ENCODE results near the gene POLR2E. TPM values are rescaled to one million over a fixed set of nuclear protein-coding genes. Genes with fewer than 3 reads are reported as not detected.
A peak's percentile ranks its signal among the peaks of the same experiment; 100 is the strongest.

The POLR2E gene
- total and polyA plus RNA-seq, 2 donors from 2014 or later, result 158 to 189 TPM

- no peak for TF ChIP-seq CTCF (IDR thresholded peaks at IDR 0.05; ENCODE audit: borderline replicate concordance, extremely low read depth, insufficient read depth)
- FAIRE-seq (no peak), DNase-seq (no peak)
- Histone ChIP-seq H3K36me3 (ENCODE audit: control insufficient read depth in 2 of 3, insufficient read depth in 3 of 3, low read length in 3 of 3) (no peaks in the 10 kb centered on the region), H3K9ac (ENCODE audit: low read length in 3 of 3) (no peak overlapping the region), H3K4me3 (ENCODE audit: low read length in 3 of 3) (no peak overlapping the region), H3K9me3 (ENCODE audit: control insufficient read depth in 2 of 3, insufficient read depth in 1 of 3, low read length in 3 of 3) (no peaks in the 10 kb centered on the region), H3K27ac (ENCODE audit: low read depth in 2 of 2, low read length in 2 of 2) (no peak overlapping the region), H3K4me1 (ENCODE audit: control insufficient read depth in 2 of 3, insufficient read depth in 2 of 3, low read depth in 1 of 3, low read length in 3 of 3) (no peaks in the 10 kb centered on the region), H3K27me3 (ENCODE audit: control insufficient read depth, insufficient read depth, low read length) (no peaks in the 10 kb centered on the region)
- intact Hi-C loops (cut with DNase I), result no loop called here
Observed at GRCh38 chr19:1049800-1050199, 45.4 kb downstream of the POLR2E start.

- peak in 1 of 5 donors; percentile 63 for DNase-seq
- Histone ChIP-seq H3K27me3 (ENCODE audit: control insufficient read depth, insufficient read depth, low read length) (no peaks in the 10 kb centered on the region), H3K9ac (ENCODE audit: low read length in 3 of 3) (no peak overlapping the region), H3K27ac (ENCODE audit: low read depth in 2 of 2, low read length in 2 of 2) (no peak overlapping the region), H3K4me3 (ENCODE audit: low read length in 3 of 3) (no peak overlapping the region), H3K4me1 (ENCODE audit: control insufficient read depth in 2 of 3, insufficient read depth in 2 of 3, low read depth in 1 of 3, low read length in 3 of 3) (no peaks in the 10 kb centered on the region), H3K36me3 (ENCODE audit: control insufficient read depth in 2 of 3, insufficient read depth in 3 of 3, low read length in 3 of 3) (no peaks in the 10 kb centered on the region), H3K9me3 (ENCODE audit: control insufficient read depth in 2 of 3, insufficient read depth in 1 of 3, low read length in 3 of 3) (no peaks in the 10 kb centered on the region)
- FAIRE-seq, result no peak
- no peak for TF ChIP-seq CTCF (IDR thresholded peaks at IDR 0.05; ENCODE audit: borderline replicate concordance, extremely low read depth, insufficient read depth)
- intact Hi-C loops (cut with DNase I), result no loop called here
Observed at GRCh38 chr19:1049106-1049505, 46.1 kb downstream of the POLR2E start.

DNA sequence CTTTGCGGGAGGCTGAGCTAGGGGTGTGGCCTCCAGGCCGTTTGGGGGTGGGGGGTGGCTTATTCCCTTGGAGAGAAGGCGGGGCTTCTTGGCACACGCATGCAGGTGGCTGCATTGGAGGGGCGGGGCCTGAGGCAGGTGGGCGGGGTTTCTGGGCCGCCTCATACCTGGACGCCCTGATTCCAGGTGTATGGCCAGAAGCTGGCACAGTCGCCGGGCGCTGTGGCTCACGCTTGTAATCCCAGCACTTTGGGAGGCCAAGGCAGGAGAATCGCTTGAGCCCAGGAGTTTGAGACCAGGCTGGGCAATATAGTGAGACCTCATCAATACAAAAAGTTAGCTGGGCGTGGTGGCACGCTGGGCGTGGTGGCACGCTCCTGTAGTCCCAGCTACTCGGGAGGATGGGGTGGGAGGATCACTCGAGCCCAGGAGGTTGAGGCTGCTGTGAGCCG is 47.5 kb downstream of the POLR2E start:
- Histone ChIP-seq H3K9ac (ENCODE audit: low read length in 3 of 3) (no peak overlapping the region), H3K27me3 (ENCODE audit: control insufficient read depth, insufficient read depth, low read length) (no peaks in the 10 kb centered on the region), H3K27ac (ENCODE audit: low read depth in 2 of 2, low read length in 2 of 2) (no peak overlapping the region), H3K4me1 (ENCODE audit: control insufficient read depth in 2 of 3, insufficient read depth in 2 of 3, low read depth in 1 of 3, low read length in 3 of 3) (no peaks in the 10 kb centered on the region), H3K36me3 (ENCODE audit: control insufficient read depth in 2 of 3, insufficient read depth in 3 of 3, low read length in 3 of 3) (no peaks in the 10 kb centered on the region), H3K4me3 (ENCODE audit: low read length in 3 of 3) (no peak overlapping the region), H3K9me3 (ENCODE audit: control insufficient read depth in 2 of 3, insufficient read depth in 1 of 3, low read length in 3 of 3) (no peaks in the 10 kb centered on the region)
- DNase-seq (peak in 1 of 5 donors; percentile 73), FAIRE-seq (no peak)
- intact Hi-C loops (cut with DNase I), result no loop called here
- no peak for TF ChIP-seq CTCF (IDR thresholded peaks at IDR 0.05; ENCODE audit: borderline replicate concordance, extremely low read depth, insufficient read depth)
